Transverse colon (tissue), 4 donors: ENCODE data around the gene RALGDS.

Experiments
- CTCF ChIP-seq, 5 experiments: fragments of 200-600 bp in 3 of 5; fragments of 450-650 bp in 2 of 5; sonication (generic) in 3 of 5; IDR thresholded peaks; 1 replicate in 2 of 5; 2 replicates in 3 of 5; pipeline ENCODE4 v1.5.1; 2016 to 2017; ENCODE audit warnings: antibody characterized with exemption in 5 of 5, inconsistent platforms in 3 of 5, mild to moderate bottlenecking in 2 of 5, moderate library complexity in 1 of 5
- EP300 ChIP-seq: sonication (generic); formaldehyde crosslinking; IDR thresholded peaks from one replicate; pipeline ENCODE4 v1.6.1; 2017; ENCODE audit warnings: antibody characterized with exemption, low read depth
- POLR2A ChIP-seq: fragments of 450-650 bp; IDR thresholded peaks from one replicate; pipeline ENCODE4 v1.6.1; 2016; ENCODE audit warnings: antibody characterized with exemption, mild to moderate bottlenecking, moderate library complexity
- POLR2AphosphoS5 ChIP-seq, 3 donors: sonication (generic); formaldehyde crosslinking; IDR thresholded peaks; one replicate each; pipeline ENCODE4 v1.6.1; 2016; ENCODE audit warnings: antibody characterized with exemption in 3 of 3

GRCh38 chr9:133100506-133101355 lies 20.3 kb downstream of the RALGDS start:
- TF ChIP-seq CTCF (IDR thresholded peaks at IDR 0.05): no peak
- no peak for TF ChIP-seq POLR2A
- no peak for TF ChIP-seq POLR2AphosphoS5 (IDR thresholded peaks at IDR 0.05)
- TF ChIP-seq EP300: no peak
